Activated naive CD8-positive, alpha-beta T cell treated with anti-CD3 and anti-CD28 coated beads, Interleukin-2, amount 50 U/mL, for 24 hours (primary cell): ENCODE results near the gene PAFAH1B1.
A peak's percentile ranks its signal among the peaks of the same experiment; 100 is the strongest.
"Not testable (repeated sequence)": the region's sequence is repeated elsewhere in the genome, so short reads cannot be mapped to it uniquely, and the experiment has no call there.

Experiments
- ATAC-seq: fragments of 150-1000 bp; cut with Tn5 transposase; one replicate; pipeline ENCODE4 v1.10.0; 2021
- DNase-seq: peaks from one replicate; pipeline ENCODE4 v3.0.0; 2021
- H3K27ac Mint-ChIP-seq: one replicate; pipeline ENCODE4 v1.8.0; 2021; ENCODE audit warnings: mild to moderate bottlenecking, mixed read lengths
- H3K27me3 Mint-ChIP-seq: one replicate; pipeline ENCODE4 v1.8.0; 2021; ENCODE audit warnings: mixed read lengths
- H3K36me3 Mint-ChIP-seq: one replicate; pipeline ENCODE4 v1.8.0; 2021; ENCODE audit warnings: low read depth, mixed read lengths
- H3K4me1 Mint-ChIP-seq: one replicate; pipeline ENCODE4 v1.8.0; 2021; ENCODE audit warnings: mixed read lengths
- H3K4me3 Mint-ChIP-seq: one replicate; pipeline ENCODE4 v1.8.0; 2021; ENCODE audit warnings: mild to moderate bottlenecking, moderate library complexity, mixed read lengths
- H3K9me3 Mint-ChIP-seq: one replicate; pipeline ENCODE4 v1.8.0; 2021; ENCODE audit warnings: mixed read lengths

Gene PAFAH1B1

GRCh38 chr17:2611627-2612026 lies 18.2 kb downstream of the PAFAH1B1 start:
- H3K4me3 Mint-ChIP-seq, result no peak overlapping the region
- no peaks in the 10 kb centered on the region for H3K27me3 Mint-ChIP-seq
- DNase-seq (no peak), ATAC-seq (no peak)
- H3K9me3 Mint-ChIP-seq, result no peaks in the 10 kb centered on the region
- no peaks in the 10 kb centered on the region for H3K36me3 Mint-ChIP-seq
- H3K4me1 Mint-ChIP-seq, result peaks cover 58% of the 10 kb centered on the region
- H3K27ac Mint-ChIP-seq, result no peak overlapping the region

- peaks cover 58% of the 10 kb centered on the region for H3K4me1 Mint-ChIP-seq
These were observed 19.2 kb downstream of the PAFAH1B1 start for GRCh38 chr17:2612630-2613029.

GRCh38 chr17:2613089-2613808 lies 19.8 kb downstream of the PAFAH1B1 start:
- Mint-ChIP-seq H3K27ac (no peak overlapping the region), H3K27me3 (no peaks in the 10 kb centered on the region), H3K9me3 (no peaks in the 10 kb centered on the region), H3K4me1 (peaks cover 55% of the 10 kb centered on the region), H3K36me3 (no peaks in the 10 kb centered on the region), H3K4me3 (no peak overlapping the region)
- ATAC-seq (no peak), DNase-seq (no peak)

More at GRCh38 chr17:2612630-2613029, 19.2 kb downstream of the PAFAH1B1 start:
- ATAC-seq (no peak), DNase-seq (no peak)
- Mint-ChIP-seq H3K36me3 (no peaks in the 10 kb centered on the region), H3K4me3 (no peak overlapping the region), H3K27me3 (no peaks in the 10 kb centered on the region), H3K9me3 (no peaks in the 10 kb centered on the region), H3K27ac (no peak overlapping the region)

DNA sequence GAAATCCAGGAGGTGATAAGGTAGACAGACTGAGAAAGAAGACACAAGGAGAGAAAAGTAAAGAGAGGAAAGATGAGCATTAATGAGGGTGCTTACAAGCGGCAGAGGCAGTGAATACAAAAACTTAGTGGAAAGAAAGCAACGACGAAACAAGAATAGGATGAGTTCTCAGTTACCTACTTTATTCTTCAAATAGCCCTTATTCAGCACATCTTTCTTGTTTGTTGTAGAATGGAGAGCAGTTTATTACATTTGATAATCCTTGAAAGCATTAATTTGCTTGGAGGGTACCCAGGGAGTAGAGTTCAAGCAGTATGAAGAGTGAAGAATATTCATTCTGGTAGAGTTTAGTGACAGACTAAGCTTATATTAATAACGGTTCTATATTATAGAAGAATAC lies 22.4 kb downstream of the PAFAH1B1 start:
- H3K4me1 Mint-ChIP-seq, result peaks cover 38% of the 10 kb centered on the region
- ATAC-seq (no peak), DNase-seq (no peak)
- H3K27me3 Mint-ChIP-seq, result no peaks in the 10 kb centered on the region
- no peak overlapping the region for H3K27ac Mint-ChIP-seq
- no peak overlapping the region for H3K4me3 Mint-ChIP-seq
- peaks cover 2% of the 10 kb centered on the region for H3K36me3 Mint-ChIP-seq
- no peaks in the 10 kb centered on the region for H3K9me3 Mint-ChIP-seq

DNA sequence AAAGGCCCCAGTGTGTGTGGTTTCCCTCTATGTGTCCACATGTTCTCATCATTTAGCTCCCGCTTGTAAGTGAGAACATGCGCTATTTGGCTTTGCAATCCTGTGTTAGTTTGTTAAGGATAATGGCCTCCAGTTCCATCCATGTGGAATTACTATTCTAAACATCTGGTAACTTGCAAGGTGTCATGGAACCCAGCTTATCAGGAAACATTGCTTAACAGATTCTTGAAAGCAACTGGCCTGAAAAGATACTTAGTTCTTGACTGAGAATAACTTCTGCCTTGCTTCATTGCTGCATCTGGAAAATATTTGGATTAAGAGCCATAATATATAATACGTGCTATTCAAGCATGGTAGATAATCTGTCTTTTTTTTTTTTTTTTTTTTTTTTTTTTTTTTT lies 27.8 kb downstream of the PAFAH1B1 start:
- no peak for ATAC-seq
- H3K36me3 Mint-ChIP-seq, result peaks cover 27% of the 10 kb centered on the region
- no peak overlapping the region for H3K27ac Mint-ChIP-seq
- peaks cover 46% of the 10 kb centered on the region for H3K4me1 Mint-ChIP-seq
- peaks cover 8% of the 10 kb centered on the region for H3K9me3 Mint-ChIP-seq
- no peaks in the 10 kb centered on the region for H3K27me3 Mint-ChIP-seq
- no peak overlapping the region for H3K4me3 Mint-ChIP-seq
- DNase-seq, result no peak

DNA sequence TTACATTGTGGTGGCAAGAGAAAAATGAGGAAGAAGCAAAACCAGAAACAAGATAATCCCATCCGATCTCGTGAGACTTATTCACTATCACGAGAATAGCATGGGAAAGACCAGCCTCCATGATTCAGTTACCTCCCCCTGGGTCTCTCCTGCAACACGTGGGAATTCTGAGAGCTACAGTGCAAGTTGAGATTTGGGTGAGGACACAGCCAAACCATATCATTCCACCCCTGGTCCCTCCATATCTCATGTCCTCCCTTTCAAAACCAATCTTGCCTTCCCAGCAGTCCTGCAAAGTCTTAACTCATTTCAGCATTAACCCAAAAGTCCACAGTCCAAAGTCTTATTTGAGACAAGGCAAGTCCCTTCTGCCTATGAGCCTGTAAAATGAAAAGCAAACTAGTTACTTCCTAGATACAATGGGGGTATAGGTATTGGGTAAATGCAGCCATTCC lies 28.5 kb downstream of the PAFAH1B1 start:
- not testable (repeated sequence) for H3K9me3 Mint-ChIP-seq, H3K27me3 Mint-ChIP-seq

GRCh38 chr17:2622721-2623301 lies 29.4 kb downstream of the PAFAH1B1 start:
- not testable (repeated sequence) for ATAC-seq, H3K4me3 Mint-ChIP-seq, H3K27me3 Mint-ChIP-seq, H3K9me3 Mint-ChIP-seq, DNase-seq, H3K27ac Mint-ChIP-seq
- H3K4me1 Mint-ChIP-seq, result peaks cover 53% of the 10 kb centered on the region
- peaks cover 39% of the 10 kb centered on the region for H3K36me3 Mint-ChIP-seq

More for the DNA sequence above, 28.5 kb downstream of the PAFAH1B1 start:
- not testable (repeated sequence) for H3K27ac Mint-ChIP-seq, DNase-seq, ATAC-seq, H3K4me3 Mint-ChIP-seq
- Mint-ChIP-seq H3K4me1 (peaks cover 52% of the 10 kb centered on the region), H3K36me3 (peaks cover 31% of the 10 kb centered on the region)

GRCh38 chr17:2624292-2624731 lies 30.9 kb downstream of the PAFAH1B1 start:
- H3K9me3 Mint-ChIP-seq, result peaks cover 20% of the 10 kb centered on the region
- peaks cover 64% of the 10 kb centered on the region for H3K4me1 Mint-ChIP-seq
- no peaks in the 10 kb centered on the region for H3K27me3 Mint-ChIP-seq
- peaks cover 53% of the 10 kb centered on the region for H3K36me3 Mint-ChIP-seq
- ATAC-seq (no peak), DNase-seq (no peak)
- peak overlapping the region; percentile 7 for H3K27ac Mint-ChIP-seq
- H3K4me3 Mint-ChIP-seq, result no peak overlapping the region

DNA sequence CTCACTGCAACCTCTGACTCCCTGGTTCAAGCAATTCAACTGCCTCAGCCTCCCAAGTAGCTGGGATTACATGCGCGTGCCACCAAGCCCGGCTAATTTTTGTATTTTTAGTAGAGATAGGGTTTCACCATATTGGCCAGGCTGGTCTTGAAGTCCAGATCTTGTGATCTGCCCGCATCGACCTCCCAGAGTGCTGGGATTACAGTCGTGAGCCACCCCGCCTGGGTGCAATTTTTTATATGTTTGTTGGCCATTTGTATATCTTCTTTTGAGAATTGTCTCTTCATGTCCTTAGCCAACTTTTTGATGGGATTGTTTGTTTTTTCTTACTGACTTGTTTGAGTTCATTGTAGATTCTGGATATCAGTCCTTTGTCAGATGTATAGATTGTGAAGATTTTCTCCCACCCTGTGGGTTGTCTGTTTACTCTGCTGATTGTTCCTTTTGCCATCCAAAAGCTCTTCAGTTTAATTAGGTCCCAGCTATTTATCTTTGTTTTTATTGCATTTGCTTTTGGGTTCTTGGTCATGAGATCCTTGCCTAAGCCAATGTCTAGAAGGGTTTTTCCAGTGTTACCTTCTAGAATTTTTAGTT lies 33.3 kb downstream of the PAFAH1B1 start:
- H3K4me3 Mint-ChIP-seq, ATAC-seq, DNase-seq, H3K27me3 Mint-ChIP-seq: not testable (repeated sequence)
- Mint-ChIP-seq H3K4me1 (peaks cover 81% of the 10 kb centered on the region), H3K9me3 (peaks cover 22% of the 10 kb centered on the region), H3K36me3 (peaks cover 51% of the 10 kb centered on the region), H3K27ac (peak overlapping the region; percentile 44)

DNA sequence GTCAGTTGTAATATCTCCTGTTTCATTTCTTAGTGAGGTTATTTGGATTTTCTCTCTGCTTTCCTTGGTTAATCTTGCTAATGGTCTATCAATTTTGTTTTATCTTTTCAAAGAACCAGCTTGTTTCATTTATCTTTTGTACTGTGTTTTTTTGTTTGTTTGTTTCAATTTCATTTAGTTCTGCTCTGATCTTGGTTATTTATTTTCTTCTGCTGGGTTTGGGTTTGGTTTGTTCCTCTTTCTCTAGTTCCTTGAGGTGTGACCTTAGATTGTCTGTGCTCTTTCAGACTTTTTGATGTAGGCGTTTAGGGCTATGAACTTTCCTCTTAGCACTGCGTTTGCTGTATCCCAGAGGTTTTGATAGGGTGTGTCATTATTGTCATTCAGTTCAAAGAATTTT lies 35.5 kb downstream of the PAFAH1B1 start:
- H3K36me3 Mint-ChIP-seq, result peaks cover 42% of the 10 kb centered on the region
- DNase-seq, H3K4me3 Mint-ChIP-seq, H3K27me3 Mint-ChIP-seq, ATAC-seq: not testable (repeated sequence)
- peaks cover 79% of the 10 kb centered on the region for H3K4me1 Mint-ChIP-seq
- H3K9me3 Mint-ChIP-seq, result peaks cover 20% of the 10 kb centered on the region
- peak overlapping the region; percentile 64 for H3K27ac Mint-ChIP-seq

GRCh38 chr17:2631211-2631610 lies 37.8 kb downstream of the PAFAH1B1 start:
- ATAC-seq, result no peak
- H3K27me3 Mint-ChIP-seq, result no peaks in the 10 kb centered on the region
- peaks cover 17% of the 10 kb centered on the region for H3K9me3 Mint-ChIP-seq
- H3K36me3 Mint-ChIP-seq, result peaks cover 42% of the 10 kb centered on the region
- no peak overlapping the region for H3K4me3 Mint-ChIP-seq
- no peak for DNase-seq
- H3K27ac Mint-ChIP-seq, result peak overlapping the region; percentile 17
- peaks cover 80% of the 10 kb centered on the region for H3K4me1 Mint-ChIP-seq

DNA sequence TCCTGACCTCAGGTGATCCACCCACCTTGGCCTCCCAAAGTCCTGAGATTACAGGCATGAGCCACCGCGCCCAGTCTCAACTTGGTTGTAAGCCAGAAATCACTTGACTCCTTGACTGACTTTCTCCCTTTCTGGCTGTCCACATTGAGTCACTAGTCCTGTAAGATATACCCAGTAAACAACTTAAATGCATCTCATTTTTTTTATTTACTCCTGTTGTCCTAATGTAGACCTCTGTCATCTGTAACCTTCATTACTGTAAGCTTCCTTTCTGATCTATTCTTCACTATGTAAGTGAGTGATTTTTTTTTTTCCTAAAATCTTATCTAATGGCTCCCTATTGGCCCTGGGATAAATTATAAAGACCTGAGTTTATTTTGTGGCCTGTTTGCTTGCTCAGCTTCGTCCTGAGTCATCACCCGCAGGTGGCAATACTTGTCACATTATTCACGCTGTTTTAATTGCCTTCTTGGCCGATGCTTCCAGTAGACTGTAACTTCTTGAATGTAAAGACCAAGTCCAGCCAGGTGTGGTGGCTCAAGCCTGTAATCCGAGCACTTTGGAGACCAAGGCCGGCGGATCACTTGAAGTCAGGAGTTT lies 41.0 kb downstream of the PAFAH1B1 start:
- H3K27me3 Mint-ChIP-seq, result no peaks in the 10 kb centered on the region
- DNase-seq (no peak), ATAC-seq (no peak)
- peaks cover 4% of the 10 kb centered on the region for H3K9me3 Mint-ChIP-seq
- peak overlapping the region; percentile 69 for H3K27ac Mint-ChIP-seq
- no peak overlapping the region for H3K4me3 Mint-ChIP-seq
- peaks cover 61% of the 10 kb centered on the region for H3K4me1 Mint-ChIP-seq
- H3K36me3 Mint-ChIP-seq, result peaks cover 29% of the 10 kb centered on the region

DNA sequence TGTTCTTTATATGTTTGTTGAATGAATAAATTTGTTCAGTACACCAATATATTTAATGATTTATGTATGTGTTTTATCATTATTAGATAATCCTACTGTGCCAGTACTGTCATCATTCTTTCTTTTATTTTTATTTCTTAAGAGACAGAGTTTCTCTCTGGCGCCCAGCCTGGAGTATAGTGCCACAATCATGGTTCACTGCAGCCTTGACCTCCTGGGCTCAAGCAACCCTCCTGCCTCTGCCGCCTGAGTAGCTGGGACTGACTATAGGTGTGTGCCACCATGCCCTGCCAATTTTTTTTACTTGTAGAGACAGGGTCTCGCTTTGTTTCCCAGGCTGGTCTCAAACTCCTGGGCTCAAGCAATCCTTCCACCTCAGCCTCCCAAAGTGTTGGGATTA lies 41.8 kb downstream of the PAFAH1B1 start:
- peaks cover 28% of the 10 kb centered on the region for H3K36me3 Mint-ChIP-seq
- ATAC-seq (no peak), DNase-seq (no peak)
- H3K27me3 Mint-ChIP-seq, result no peaks in the 10 kb centered on the region
- no peak overlapping the region for H3K4me3 Mint-ChIP-seq
- H3K9me3 Mint-ChIP-seq, result no peaks in the 10 kb centered on the region
- H3K4me1 Mint-ChIP-seq, result peaks cover 53% of the 10 kb centered on the region
- no peak overlapping the region for H3K27ac Mint-ChIP-seq

DNA sequence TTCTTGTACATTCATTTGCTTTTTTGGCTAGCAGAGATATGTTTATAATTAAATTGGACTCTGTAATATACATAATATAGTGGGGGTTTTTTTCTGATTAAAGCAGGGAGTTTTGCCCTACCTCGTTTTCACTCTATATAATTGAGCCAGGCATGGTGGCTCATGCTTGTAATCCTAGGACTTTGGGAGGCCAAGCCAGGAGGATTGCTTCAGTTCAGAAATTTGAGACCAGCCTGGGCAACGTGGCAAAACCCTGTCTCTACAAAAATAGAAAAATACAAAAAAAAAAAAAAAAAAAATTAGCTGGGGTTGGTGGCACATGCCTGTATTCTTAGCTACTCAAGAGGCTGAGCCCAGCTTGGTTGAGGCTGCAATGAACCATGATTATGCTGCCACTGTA lies 42.2 kb downstream of the PAFAH1B1 start:
- H3K4me3 Mint-ChIP-seq, result no peak overlapping the region
- peaks cover 50% of the 10 kb centered on the region for H3K4me1 Mint-ChIP-seq
- H3K9me3 Mint-ChIP-seq, result no peaks in the 10 kb centered on the region
- no peaks in the 10 kb centered on the region for H3K27me3 Mint-ChIP-seq
- DNase-seq, result no peak
- no peak overlapping the region for H3K27ac Mint-ChIP-seq
- peaks cover 31% of the 10 kb centered on the region for H3K36me3 Mint-ChIP-seq
- ATAC-seq, result no peak
